ENCODE data around the gene ROBO1.
A peak's percentile ranks its signal among the peaks of the same experiment; 100 is the strongest.
"Not testable (repeated sequence)": the region's sequence is repeated elsewhere in the genome, so short reads cannot be mapped to it uniquely, and the experiment has no call there.

ROBO1 gene

GRCh38 chr3:79767905-79768267 is at the start of gene ROBO1:
Gene ROBO1, minus strand, starts transcription at chr3:79767998.
- DNase-seq = no peak

GRCh38 chr3:79817224-79817623 is 49.4 kb upstream of the ROBO1 start:
- no peak for DNase-seq

GRCh38 chr3:79815478-79815877 is 47.7 kb upstream of the ROBO1 start:
- DNase-seq = no peak

- no peak for DNase-seq
Observed at GRCh38 chr3:79810581-79810980, 42.8 kb upstream of the ROBO1 start.

GRCh38 chr3:79810092-79810491 is 42.3 kb upstream of the ROBO1 start:
- no peak for DNase-seq

- no peak for DNase-seq
Observed at GRCh38 chr3:79809106-79809505, 41.3 kb upstream of the ROBO1 start.

GRCh38 chr3:79808515-79808914 is 40.7 kb upstream of the ROBO1 start:
- DNase-seq = no peak

GRCh38 chr3:79790177-79790576 is 22.4 kb upstream of the ROBO1 start:
- DNase-seq = not testable (repeated sequence)

- DNase-seq = no peak
Observed at GRCh38 chr3:79773291-79773690, 5.5 kb upstream of the ROBO1 start.

GRCh38 chr3:79769229-79769628 is 1.4 kb upstream of the ROBO1 start:
- DNase-seq = no peak

- no peak for DNase-seq
Observed at GRCh38 chr3:79767194-79767904, 449 bp downstream of the ROBO1 start.

GRCh38 chr3:79766496-79767193 is 1.2 kb downstream of the ROBO1 start:
- DNase-seq = no peak

- no peak for DNase-seq
Observed at GRCh38 chr3:79765911-79766310, 1.9 kb downstream of the ROBO1 start.

- DNase-seq = no peak
Observed at GRCh38 chr3:79761441-79761840, 6.4 kb downstream of the ROBO1 start.

GRCh38 chr3:79751703-79752102 is 16.1 kb downstream of the ROBO1 start:
- no peak for DNase-seq

GRCh38 chr3:79737530-79737929 is 30.3 kb downstream of the ROBO1 start:
- no peak for DNase-seq

GRCh38 chr3:79729096-79729495 is 38.7 kb downstream of the ROBO1 start:
- peak in 1 of 2 experiments; percentile 11 for DNase-seq

GRCh38 chr3:79726786-79727185 is 41.0 kb downstream of the ROBO1 start:
- no peak for DNase-seq

GRCh38 chr3:79724206-79724605 is 43.6 kb downstream of the ROBO1 start:
- DNase-seq = no peak

GRCh38 chr3:79690072-79690471 is 77.7 kb downstream of the ROBO1 start:
- DNase-seq = no peak

- DNase-seq = no peak
Observed at GRCh38 chr3:79685108-79685507, 82.7 kb downstream of the ROBO1 start.

- DNase-seq = no peak
Observed at GRCh38 chr3:79684041-79684440, 83.8 kb downstream of the ROBO1 start.

GRCh38 chr3:79672731-79673130 is 95.1 kb downstream of the ROBO1 start:
- no peak for DNase-seq

GRCh38 chr3:79672075-79672474 is 95.7 kb downstream of the ROBO1 start:
- DNase-seq = no peak

GRCh38 chr3:79670178-79670577 is 97.6 kb downstream of the ROBO1 start:
- no peak for DNase-seq

All from NCI-H446 (cell line).